ENCODE measurements around the gene CRLF1. TPM values are rescaled to one million over a fixed set of nuclear protein-coding genes. Genes with fewer than 3 reads are reported as not detected.
"Not testable (repeated sequence)": the region's sequence is repeated elsewhere in the genome, so short reads cannot be mapped to it uniquely, and the experiment has no call there.

CRLF1 gene
- total RNA-seq, 4 donors from 2014 or later: 27.7 to 90.8 (median 40.1) TPM

DNA sequence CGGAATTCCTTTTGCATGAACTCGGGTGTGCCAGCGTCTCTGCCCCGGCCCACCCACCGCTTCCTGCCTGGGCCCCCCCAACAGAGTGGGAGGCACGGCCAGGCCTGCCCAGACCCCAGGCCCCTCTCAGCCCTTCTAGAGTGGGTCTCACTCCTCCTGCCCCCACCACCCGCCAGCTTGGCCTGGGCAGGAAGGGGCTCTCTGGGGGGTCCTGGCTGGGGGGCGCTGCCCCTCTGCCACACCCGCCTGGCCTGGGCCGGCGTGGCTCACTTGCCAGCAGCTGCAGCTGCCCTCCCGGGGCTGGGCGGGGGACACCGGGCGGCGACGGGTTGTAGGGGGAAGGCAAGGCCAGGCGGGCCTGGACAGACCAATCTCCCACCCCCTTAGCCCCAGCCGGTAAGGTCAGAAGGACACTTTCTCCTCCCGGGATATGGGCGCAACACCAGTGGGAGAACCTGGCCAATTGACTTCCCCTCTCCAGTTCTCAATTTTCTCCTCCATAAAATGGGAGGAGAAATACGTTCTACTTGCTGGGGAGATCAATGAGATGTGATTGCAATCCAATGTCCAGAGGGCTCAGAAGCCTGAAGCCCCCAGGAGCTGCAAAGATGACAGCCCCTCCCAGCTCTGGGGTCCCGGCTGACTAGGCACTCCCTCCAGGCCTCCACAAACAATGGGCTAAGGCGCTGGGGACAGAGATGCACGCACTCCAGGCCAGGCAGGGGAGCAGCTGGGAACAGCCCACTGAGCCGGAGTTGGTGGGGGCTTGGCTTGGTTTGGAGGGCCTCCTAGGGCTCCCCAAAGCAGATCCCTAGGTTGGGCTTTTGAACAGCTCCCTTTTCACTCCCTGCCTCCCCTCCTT is 2.4 kb downstream of the CRLF1 start:
- DNase-seq (ENCODE audit: low spot score in 2 of 2): no peak
- TF ChIP-seq, protein P1, sequence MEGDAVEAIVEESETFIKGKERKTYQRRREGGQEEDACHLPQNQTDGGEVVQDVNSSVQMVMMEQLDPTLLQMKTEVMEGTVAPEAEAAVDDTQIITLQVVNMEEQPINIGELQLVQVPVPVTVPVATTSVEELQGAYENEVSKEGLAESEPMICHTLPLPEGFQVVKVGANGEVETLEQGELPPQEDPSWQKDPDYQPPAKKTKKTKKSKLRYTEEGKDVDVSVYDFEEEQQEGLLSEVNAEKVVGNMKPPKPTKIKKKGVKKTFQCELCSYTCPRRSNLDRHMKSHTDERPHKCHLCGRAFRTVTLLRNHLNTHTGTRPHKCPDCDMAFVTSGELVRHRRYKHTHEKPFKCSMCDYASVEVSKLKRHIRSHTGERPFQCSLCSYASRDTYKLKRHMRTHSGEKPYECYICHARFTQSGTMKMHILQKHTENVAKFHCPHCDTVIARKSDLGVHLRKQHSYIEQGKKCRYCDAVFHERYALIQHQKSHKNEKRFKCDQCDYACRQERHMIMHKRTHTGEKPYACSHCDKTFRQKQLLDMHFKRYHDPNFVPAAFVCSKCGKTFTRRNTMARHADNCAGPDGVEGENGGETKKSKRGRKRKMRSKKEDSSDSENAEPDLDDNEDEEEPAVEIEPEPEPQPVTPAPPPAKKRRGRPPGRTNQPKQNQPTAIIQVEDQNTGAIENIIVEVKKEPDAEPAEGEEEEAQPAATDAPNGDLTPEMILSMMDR (IDR thresholded peaks at IDR 0.05): no peak
- no peak for TF ChIP-seq POLR2A (IDR thresholded peaks at IDR 0.05)
- no peak overlapping the region for H3K4me3 ChIP-seq (ENCODE audit: low read depth, poor library complexity, severe bottlenecking)
- WGBS, 2 donors: 44 to 45% methylated on average over 22 to 24 of the region's 26 CpGs
- intact Hi-C loops (cut with DNase I; ENCODE audit: low total_unique reads): no loop called here

DNA sequence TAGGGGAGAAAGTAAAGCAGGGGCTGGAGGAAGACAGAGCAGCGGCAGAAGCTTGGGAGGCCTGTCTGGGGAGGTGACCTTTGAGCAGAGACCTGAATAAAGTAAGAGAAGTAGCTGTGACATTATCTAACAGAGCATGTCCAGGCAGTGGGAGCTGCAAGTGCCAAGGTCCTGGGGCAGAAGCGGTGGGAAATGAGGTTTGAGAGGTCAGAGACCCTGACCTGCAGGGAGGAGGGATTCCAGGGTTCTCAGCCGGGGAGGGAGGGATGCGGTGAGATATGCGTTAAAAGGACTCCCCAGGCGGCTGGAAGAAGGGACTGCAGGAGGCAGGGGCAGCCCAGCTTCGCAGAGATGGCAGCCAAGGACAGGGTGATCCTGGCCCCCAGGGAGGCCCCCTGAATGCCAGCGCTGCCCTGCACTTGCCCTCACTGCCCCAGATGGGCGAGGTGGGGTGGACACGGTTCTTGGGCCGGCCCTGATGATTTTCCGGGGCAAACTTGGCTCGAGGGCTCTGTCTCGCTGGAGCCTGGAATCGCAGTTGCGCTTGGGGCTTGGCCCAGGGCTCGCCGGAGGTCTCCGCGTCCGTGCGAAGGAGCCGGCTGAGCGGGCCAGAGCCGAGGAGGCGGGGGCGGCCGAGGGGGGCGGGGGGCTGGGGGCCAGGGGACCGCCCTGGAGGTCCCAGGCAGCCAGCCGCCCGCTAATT is 3.2 kb downstream of the CRLF1 start:
- peak in 1 of 2 donors; percentile 83 for DNase-seq (ENCODE audit: low spot score in 2 of 2)
- 27 to 35% methylated on average over 21 to 29 of the region's 32 CpGs for WGBS, 2 donors
- TF ChIP-seq POLR2A (IDR thresholded peaks at IDR 0.05): no peak
- TF ChIP-seq, protein P1 (IDR thresholded peaks at IDR 0.05): no peak
- intact Hi-C loops (cut with DNase I; ENCODE audit: low total_unique reads): no loop called here
- no peak overlapping the region for H3K4me3 ChIP-seq (ENCODE audit: low read depth, poor library complexity, severe bottlenecking)

DNA sequence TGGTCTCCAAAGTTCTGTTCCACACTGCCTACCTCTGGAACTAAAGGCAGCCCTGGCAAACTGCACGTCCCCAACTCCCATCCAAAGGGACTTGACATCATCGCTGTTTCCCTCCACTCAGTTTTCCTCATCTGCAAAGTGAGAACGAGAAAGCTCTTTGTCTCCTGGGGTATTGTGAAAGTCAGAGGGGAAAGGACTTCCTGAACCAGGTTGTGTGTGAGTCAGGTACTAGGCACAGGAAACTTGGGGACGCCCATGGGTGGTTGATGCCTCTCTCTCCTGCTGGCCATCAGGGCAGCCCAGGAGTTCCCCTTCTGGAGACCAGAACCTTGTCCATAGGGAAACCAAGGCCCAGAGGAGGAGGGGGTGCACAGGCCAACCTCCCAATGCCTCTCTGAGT is 4.7 kb downstream of the CRLF1 start:
- H3K4me3 ChIP-seq (ENCODE audit: low read depth, poor library complexity, severe bottlenecking): no peak overlapping the region
- intact Hi-C loops (cut with DNase I; ENCODE audit: low total_unique reads): no loop called here
- WGBS, 2 donors: 81 to 87% methylated on average over 4 of the region's 4 CpGs
- no peak for DNase-seq (ENCODE audit: low spot score in 2 of 2)
- TF ChIP-seq, protein P1 (IDR thresholded peaks at IDR 0.05): no peak
- no peak for TF ChIP-seq POLR2A (IDR thresholded peaks at IDR 0.05)

DNA sequence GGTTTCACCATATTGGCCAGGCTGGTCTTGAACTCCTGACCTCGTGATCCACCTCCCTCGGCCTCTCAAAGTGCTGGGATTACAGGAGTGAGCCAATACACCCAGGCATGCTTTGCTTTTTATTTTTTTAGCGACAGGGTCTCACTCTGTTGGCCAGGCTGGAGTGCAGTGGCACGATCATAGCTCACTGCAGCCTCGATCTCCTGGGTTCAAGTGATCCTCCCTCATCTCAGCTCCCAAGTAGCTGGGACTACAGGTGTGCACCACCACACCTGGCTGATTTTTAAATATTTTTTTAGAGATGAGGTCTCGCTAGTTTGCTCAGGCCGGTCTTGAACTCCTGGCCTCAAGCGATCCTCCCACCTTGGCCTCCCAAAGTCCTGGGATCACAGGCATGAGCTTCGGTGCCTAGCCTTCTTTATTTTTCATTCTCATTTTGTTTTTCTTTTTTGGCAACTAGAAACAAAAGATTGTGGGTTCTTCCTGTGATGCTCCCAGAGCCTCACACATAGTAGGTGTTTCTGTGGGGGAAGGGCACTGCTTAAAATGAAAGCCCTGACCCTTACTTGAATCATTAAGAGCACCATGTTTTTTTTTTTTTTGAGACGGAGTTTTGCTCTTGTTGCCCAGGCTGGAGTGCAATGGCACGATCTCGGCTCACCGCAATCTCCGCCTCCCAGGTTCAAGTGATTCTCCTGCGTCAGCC is 5.8 kb downstream of the CRLF1 start:
- 96 to 97% methylated on average over 15 of the region's 15 CpGs for WGBS, 2 donors

DNA sequence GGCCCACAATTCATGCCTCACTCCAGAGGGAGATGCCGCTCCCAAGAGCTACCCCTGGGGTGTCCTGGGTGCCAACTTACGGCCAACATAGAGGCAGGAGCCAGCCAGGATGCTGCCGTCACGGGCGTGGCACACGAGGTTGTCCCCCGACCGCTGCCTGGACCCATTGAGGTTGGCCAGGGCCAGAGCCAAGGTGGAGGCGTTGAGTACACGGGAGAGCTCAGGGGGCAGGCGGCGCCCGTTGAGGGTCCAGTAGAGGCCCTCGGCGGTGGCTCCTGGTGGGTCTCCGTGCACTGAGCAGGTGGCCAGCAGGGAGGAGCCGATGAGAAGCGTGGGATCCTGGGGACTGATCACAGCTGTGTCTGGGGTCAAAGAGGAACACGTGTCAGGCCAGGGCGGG is 7.1 kb downstream of the CRLF1 start:
- no peak for TF ChIP-seq POLR2A (IDR thresholded peaks at IDR 0.05)
- TF ChIP-seq, protein P1 (IDR thresholded peaks at IDR 0.05): no peak
- DNase-seq (ENCODE audit: low spot score in 2 of 2): no peak
- WGBS, 2 donors: 81 to 88% methylated on average over 20 of the region's 20 CpGs
- intact Hi-C loops (cut with DNase I; ENCODE audit: low total_unique reads): loop anchor here (10.0 kb wide), 2 partner anchors 165 to 245 kb away; no protein-coding TSS in a partner anchor
- no peak overlapping the region for H3K4me3 ChIP-seq (ENCODE audit: low read depth, poor library complexity, severe bottlenecking)

More for the DNA sequence above, 5.8 kb downstream of the CRLF1 start:
- DNase-seq (ENCODE audit: low spot score in 2 of 2); H3K4me3 ChIP-seq (ENCODE audit: low read depth, poor library complexity, severe bottlenecking); intact Hi-C loops (cut with DNase I; ENCODE audit: low total_unique reads): not testable (repeated sequence)
